IMR-90 (cell line): ENCODE results near the gene ARHGEF12. TPM values are rescaled to one million over a fixed set of nuclear protein-coding genes. Genes with fewer than 3 reads are reported as not detected.

ENCODE experiments used
- ATAC-seq: fragments of 200-7000 bp; cut with Tn5 transposase; 2 replicates; pipeline ENCODE4 v1.9.1; 2020; ENCODE audit warnings: low read depth, mild to moderate bottlenecking, moderate library complexity
- BruUV-seq: library from RNA; stranded (reverse); fragments of 400-500 nt; replicated peaks from 2 replicates; lab custom pipeline; 2021; lab: Mats Ljungman, UMichigan
- CTCF ChIA-PET: fragments of 300-600 bp; formaldehyde crosslinking; extraction: SDS; loops from one replicate; lab custom pipeline; 2021; ENCODE audit warnings: antibody characterized with exemption; lab: Yijun Ruan, JAX
- POLR2A ChIA-PET: fragments of 300-600 bp; sonication (Branson Sonifier 250); formaldehyde crosslinking; loops from one replicate; lab custom pipeline; 2022; ENCODE audit warnings: antibody characterized with exemption; ENCODE audit not compliant: unreplicated experiment; lab: Charles Lee
- DNase-seq: peaks from one replicate; pipeline ENCODE4 v3.0.0; 2013
- H2AFZ ChIP-seq: replicated peaks from 2 replicates; pipeline ENCODE3; 2013; ENCODE audit warnings: low read length, mild to moderate bottlenecking; ENCODE audit not compliant: poor library complexity
- H2AK5ac ChIP-seq: 2 replicates; pipeline ENCODE4 v1.6.1; 2013; ENCODE audit warnings: low read depth, low read length, inconsistent platforms
- H2AK9ac ChIP-seq: replicated peaks from 2 replicates; pipeline ENCODE3; 2013; ENCODE audit warnings: mild to moderate bottlenecking, low read depth, low read length, moderate library complexity; ENCODE audit not compliant: poor library complexity
- H2BK120ac ChIP-seq: 2 replicates; pipeline ENCODE4 v1.6.1; 2013; ENCODE audit warnings: low read depth, low read length, inconsistent platforms
- H2BK15ac ChIP-seq: 3 replicates; pipeline ENCODE4 v1.6.1; 2013; ENCODE audit warnings: low read depth, low read length, inconsistent platforms
- H2BK20ac ChIP-seq: 2 replicates; pipeline ENCODE4 v1.6.1; 2013; ENCODE audit warnings: low read depth, mild to moderate bottlenecking, inconsistent platforms, low read length, moderate library complexity
- H2BK5ac ChIP-seq: 2 replicates; pipeline ENCODE4 v1.6.1; 2013; ENCODE audit warnings: mild to moderate bottlenecking, low read depth, low read length, inconsistent platforms; ENCODE audit not compliant: poor library complexity, severe bottlenecking
- H3K14ac ChIP-seq: replicated peaks from 2 replicates; pipeline ENCODE4 v1.6.1; 2013; ENCODE audit warnings: low read depth, low read length, inconsistent platforms
- H3K18ac ChIP-seq: 2 replicates; pipeline ENCODE4 v1.6.1; 2013; ENCODE audit warnings: low read depth, low read length, control low read depth
- H3K23ac ChIP-seq: 2 replicates; pipeline ENCODE4 v1.6.1; 2013; ENCODE audit warnings: low read depth, low read length, inconsistent platforms
- H3K27ac ChIP-seq: 2 replicates; pipeline ENCODE4 v1.5.1; 2013; ENCODE audit warnings: mild to moderate bottlenecking, control low read depth, low read length; ENCODE audit not compliant: insufficient read depth
- H3K27me3 ChIP-seq: 2 replicates; pipeline ENCODE4 v1.6.1; 2013; ENCODE audit warnings: low read length; ENCODE audit not compliant: control insufficient read depth, insufficient read depth
- H3K36me3 ChIP-seq: 2 replicates; pipeline ENCODE4 v1.6.1; 2013; ENCODE audit warnings: low read length, mixed read lengths; ENCODE audit not compliant: control insufficient read depth, insufficient read depth
- H3K4ac ChIP-seq: 2 replicates; pipeline ENCODE4 v1.6.1; 2013; ENCODE audit warnings: low read depth, low read length, inconsistent platforms
- H3K4me1 ChIP-seq: 2 replicates; pipeline ENCODE4 v1.6.1; 2013; ENCODE audit warnings: low read length, mixed read lengths; ENCODE audit not compliant: control insufficient read depth, insufficient read depth
- H3K4me2 ChIP-seq: 2 replicates; pipeline ENCODE4 v1.6.1; 2013; ENCODE audit warnings: low read depth, mild to moderate bottlenecking, control low read depth, low read length, moderate library complexity
- H3K4me3 ChIP-seq: 2 replicates; pipeline ENCODE4 v1.5.1; 2013; ENCODE audit warnings: low read depth, mild to moderate bottlenecking, control low read depth, low read length, moderate library complexity; ENCODE audit not compliant: insufficient read depth
- H3K56ac ChIP-seq: 2 replicates; pipeline ENCODE4 v1.6.1; 2013; ENCODE audit warnings: low read length, inconsistent platforms; ENCODE audit not compliant: insufficient read depth; ENCODE audit errors: extremely low read depth
- H3K79me1 ChIP-seq, 2 experiments: 2 replicates each; pipeline ENCODE4 v1.6.1; 2013; ENCODE audit warnings: low read length in 2 of 2, inconsistent platforms in 1 of 2, low read depth in 1 of 2
- H3K9ac ChIP-seq: 2 replicates; pipeline ENCODE4 v1.6.1; 2013; ENCODE audit warnings: low read depth, low read length, control low read depth
- H3K9me1 ChIP-seq: 2 replicates; pipeline ENCODE4 v1.6.1; 2013; ENCODE audit warnings: low read length, inconsistent platforms; ENCODE audit not compliant: insufficient read depth
- H3K9me3 ChIP-seq: 2 replicates; pipeline ENCODE4 v1.6.1; 2013; ENCODE audit warnings: low read length; ENCODE audit not compliant: control insufficient read depth, insufficient read depth
- H4K20me1 ChIP-seq: 2 replicates; pipeline ENCODE4 v1.6.1; 2013; ENCODE audit warnings: low read length, inconsistent platforms; ENCODE audit not compliant: insufficient read depth
- H4K5ac ChIP-seq: 2 replicates; pipeline ENCODE4 v1.6.1; 2013; ENCODE audit warnings: mild to moderate bottlenecking, low read depth, low read length, control low read depth
- H4K8ac ChIP-seq, 2 experiments: 2 replicates each; pipeline ENCODE4 v1.6.1; 2013; ENCODE audit warnings: low read depth in 2 of 2, low read length in 2 of 2, control low read depth in 1 of 2, inconsistent platforms in 1 of 2
- H4K91ac ChIP-seq: 2 replicates; pipeline ENCODE4 v1.6.1; 2013; ENCODE audit warnings: low read depth, low read length, inconsistent platforms; ENCODE audit not compliant: insufficient read depth
- BHLHE40 ChIP-seq: fragments of 150-350 bp; IDR thresholded peaks from 2 replicates; pipeline ENCODE4 v1.6.1; 2016; ENCODE audit warnings: mild to moderate bottlenecking, low read depth, low read length
- CEBPB ChIP-seq: IDR thresholded peaks from 2 replicates; pipeline ENCODE4 v1.6.1; 2012; ENCODE audit warnings: low read depth, low read length, improper control_type of control experiment
- CHD1 ChIP-seq: IDR thresholded peaks from 2 replicates; pipeline ENCODE4 v1.6.1; 2012; ENCODE audit warnings: low read depth, low read length, improper control_type of control experiment
- CTCF ChIP-seq: conservative IDR thresholded peaks from 2 replicates; pipeline ENCODE4 v1.5.1; 2012; ENCODE audit warnings: mild to moderate bottlenecking, low read depth, low read length, improper control_type of control experiment
- ELK1 ChIP-seq: fragments of 150-350 bp; IDR thresholded peaks from 2 replicates; pipeline ENCODE4 v1.6.1; 2016; ENCODE audit warnings: low read depth, mild to moderate bottlenecking, low read length, moderate library complexity, borderline replicate concordance
- FOS ChIP-seq: fragments of 150-350 bp; IDR thresholded peaks from 2 replicates; pipeline ENCODE4 v1.6.1; 2016; ENCODE audit warnings: low read depth, low read length
- MAFK ChIP-seq: IDR thresholded peaks from 2 replicates; pipeline ENCODE4 v1.6.1; 2012; ENCODE audit warnings: low read depth, low read length, improper control_type of control experiment
- MAZ ChIP-seq: IDR thresholded peaks from 2 replicates; pipeline ENCODE4 v1.6.1; 2012; ENCODE audit warnings: low read depth, mild to moderate bottlenecking, low read length, improper control_type of control experiment, moderate library complexity, borderline replicate concordance
- MXI1 ChIP-seq: IDR thresholded peaks from 2 replicates; pipeline ENCODE4 v1.6.1; 2012; ENCODE audit warnings: low read depth, mild to moderate bottlenecking, low read length, moderate library complexity, borderline replicate concordance
- NFE2L2 ChIP-seq: fragments of 150-350 bp; IDR thresholded peaks from 2 replicates; pipeline ENCODE4 v1.6.1; 2016; ENCODE audit warnings: low read depth, mild to moderate bottlenecking, low read length
- POLR2A ChIP-seq: IDR thresholded peaks from 2 replicates; pipeline ENCODE4 v1.6.1; 2012; ENCODE audit warnings: mild to moderate bottlenecking, low read depth, low read length
- RAD21 ChIP-seq: IDR thresholded peaks from 2 replicates; pipeline ENCODE4 v1.6.1; 2012; ENCODE audit warnings: low read length, improper control_type of control experiment
- RCOR1 ChIP-seq: IDR thresholded peaks from 2 replicates; pipeline ENCODE4 v1.6.1; 2012; ENCODE audit warnings: mild to moderate bottlenecking, low read length, improper control_type of control experiment; ENCODE audit not compliant: insufficient replicate concordance
- RFX5 ChIP-seq: IDR thresholded peaks from 2 replicates; pipeline ENCODE4 v1.8.0; 2012; ENCODE audit warnings: low read depth, mild to moderate bottlenecking, low read length, moderate library complexity
- SMC3 ChIP-seq: fragments of 150-350 bp; IDR thresholded peaks from 2 replicates; pipeline ENCODE4 v1.6.1; 2016; ENCODE audit warnings: low read depth, mild to moderate bottlenecking, antibody characterized with exemption, low read length, moderate library complexity
- USF2 ChIP-seq: fragments of 150-350 bp; IDR thresholded peaks from 2 replicates; pipeline ENCODE4 v1.6.1; 2017; ENCODE audit warnings: mild to moderate bottlenecking, antibody characterized with exemption, low read length, low read depth
- WGBS, 2 experiments: methylation state at CpG; one replicate each; pipeline versions ENCODE4 v1.1.5 to v1.1.7; 2013; ENCODE audit warnings: missing lambda C conversion rate in 2 of 2; ENCODE audit not compliant: insufficient read length in 1 of 2; ENCODE audit errors: extremely low coverage in 2 of 2; 5-methylcytosine and 5-hydroxymethylcytosine counted together
- dilution Hi-C: fragments of 300-500 bp; cut with HindIII; formaldehyde crosslinking; loops from one replicate; pipeline ENCODE4 v1.14.3; 2018; ENCODE audit warnings: low sequenced_read_pairs; ENCODE audit not compliant: unreplicated experiment
- in situ Hi-C: fragments of 300-500 bp; cut with MboI; formaldehyde crosslinking; loops from 3 replicates; pipeline ENCODE4 v1.14.3; 2019; ENCODE audit warnings: low sequenced_read_pairs, inconsistent platforms, mixed read lengths
- intact Hi-C: fragments of 100-400 bp; cut with micrococcal nuclease; formaldehyde crosslinking; loops from 2 replicates; pipeline ENCODE4 v1.10.0; 2022
- polyA plus RNA-seq, 3 experiments: library from polyadenylated mRNA; depleted of rRNA; stranded (reverse); fragments of >200 nt; gene quantifications; 2 replicates each; pipeline ENCODE4 v1.2.3, GENCODE V29; 2012; ENCODE audit warnings: low replicate concordance in 1 of 3
- total RNA-seq: library from RNA; depleted of rRNA; stranded (reverse); fragments of >200 nt; gene quantifications from 2 replicates; pipeline ENCODE4 v1.2.3, GENCODE V29; 2012

Gene ARHGEF12
- total and polyA plus RNA-seq, 2 of the 4 experiments (the other 2 are of a cell fraction) = 25.5 to 115 TPM

GRCh38 chr11:120441592-120441991 is 105.4 kb downstream of the ARHGEF12 start:
- Histone ChIP-seq H3K23ac (no peak overlapping the region), H4K20me1 (no peaks in the 10 kb centered on the region), H4K91ac (no peak overlapping the region), H3K27ac (no peak overlapping the region), H3K9me1 (no peaks in the 10 kb centered on the region; the same call in 1 of the 2 replicates), H2BK15ac (no peak overlapping the region), H2AK5ac (no peak overlapping the region), H3K56ac (no peak overlapping the region), H2BK120ac (no peak overlapping the region), H3K18ac (no peak overlapping the region), H2BK20ac (no peak overlapping the region), H3K4me1 (no peaks in the 10 kb centered on the region), H3K4me3 (no peak overlapping the region), H3K79me1 (peaks cover 10 to 19% of the 10 kb centered on the region in 2 experiments), H3K9ac (no peak overlapping the region), H4K5ac (no peak overlapping the region), H3K4me2 (no peak overlapping the region), H4K8ac (no peak overlapping the region), H2AK9ac (no peak overlapping the region), H3K4ac (no peak overlapping the region), H3K9me3 (no peaks in the 10 kb centered on the region), H2AFZ (no peak overlapping the region), H3K27me3 (no peaks in the 10 kb centered on the region), H3K36me3 (peaks cover 35% of the 10 kb centered on the region), H3K14ac (no peak overlapping the region), H2BK5ac (no peak overlapping the region)
- dilution Hi-C loops (no loop called here), intact Hi-C loops (loop anchor here (5.0 kb wide), 1 partner anchor 36 kb away; no protein-coding TSS in a partner anchor), in situ Hi-C loops (loop anchor here (25.0 kb wide), 1 partner anchor 104 kb away; the partner anchor contains the start of genes ARHGEF12 and TLCD5)
- no peak for DNase-seq
- ChIA-PET CTCF (no interaction called here), POLR2A (no interaction called here)
- no peak for ATAC-seq
- no peak for TF ChIP-seq CEBPB
- no peak for TF ChIP-seq MAFK
- no peak for TF ChIP-seq SMC3
- no peak for TF ChIP-seq ELK1
- TF ChIP-seq BHLHE40 = no peak
- TF ChIP-seq MXI1 = no peak
- TF ChIP-seq CTCF = no peak
- TF ChIP-seq RCOR1 = no peak
- no peak for TF ChIP-seq USF2
- TF ChIP-seq POLR2A = no peak
- TF ChIP-seq RFX5 = no peak
- TF ChIP-seq RAD21 = no peak
- TF ChIP-seq CHD1 = no peak
- TF ChIP-seq MAZ = no peak
- no peak for TF ChIP-seq FOS
- no peak for TF ChIP-seq NFE2L2
- 87% methylated on average over 3 of the region's 5 CpGs; no CpG with 5 or more reads in 1 of the 2 experiments for WGBS, 2 experiments
- BruUV-seq = no TSS peak
